Ishikawa (cell line): ENCODE measurements around the gene MED13L.

Experiments used
- FOXM1 ChIP-seq: IDR thresholded peaks from 2 replicates; pipeline ENCODE4 v1.6.1; 2012; ENCODE audit warnings: low read depth, borderline replicate concordance
- RAD21 ChIP-seq: IDR thresholded peaks from 2 replicates; pipeline ENCODE4 v1.6.1; 2012; ENCODE audit warnings: low read depth
- TAF1 ChIP-seq: IDR thresholded peaks from 2 replicates; pipeline ENCODE4 v1.6.1; 2012; ENCODE audit warnings: low read depth, mild to moderate bottlenecking
- TF ChIP-seq, protein P1 (sequence below): IDR thresholded peaks from 2 replicates; pipeline ENCODE4 v1.6.1; 2012; ENCODE audit warnings: low read depth, mild to moderate bottlenecking

DNA sequence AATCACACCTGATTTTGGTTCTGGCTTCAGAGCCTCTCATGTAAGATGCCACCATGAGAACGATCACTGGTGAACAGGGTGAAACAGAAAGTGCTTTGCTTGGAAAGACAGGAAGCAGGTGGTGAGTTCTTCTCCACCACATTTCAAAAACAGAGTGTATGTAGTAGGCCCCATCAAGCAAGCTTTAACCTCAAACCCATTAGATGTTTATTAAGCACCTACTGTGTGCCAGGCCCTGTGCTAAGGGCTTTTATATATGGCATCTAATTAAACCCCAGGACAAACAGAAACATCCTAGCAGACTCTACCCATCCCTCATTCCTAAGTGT is 47.8 kb upstream of the MED13L start:
- TF ChIP-seq TAF1 (no peak), RAD21 (no peak), FOXM1 (no peak)
- TF ChIP-seq, protein P1, sequence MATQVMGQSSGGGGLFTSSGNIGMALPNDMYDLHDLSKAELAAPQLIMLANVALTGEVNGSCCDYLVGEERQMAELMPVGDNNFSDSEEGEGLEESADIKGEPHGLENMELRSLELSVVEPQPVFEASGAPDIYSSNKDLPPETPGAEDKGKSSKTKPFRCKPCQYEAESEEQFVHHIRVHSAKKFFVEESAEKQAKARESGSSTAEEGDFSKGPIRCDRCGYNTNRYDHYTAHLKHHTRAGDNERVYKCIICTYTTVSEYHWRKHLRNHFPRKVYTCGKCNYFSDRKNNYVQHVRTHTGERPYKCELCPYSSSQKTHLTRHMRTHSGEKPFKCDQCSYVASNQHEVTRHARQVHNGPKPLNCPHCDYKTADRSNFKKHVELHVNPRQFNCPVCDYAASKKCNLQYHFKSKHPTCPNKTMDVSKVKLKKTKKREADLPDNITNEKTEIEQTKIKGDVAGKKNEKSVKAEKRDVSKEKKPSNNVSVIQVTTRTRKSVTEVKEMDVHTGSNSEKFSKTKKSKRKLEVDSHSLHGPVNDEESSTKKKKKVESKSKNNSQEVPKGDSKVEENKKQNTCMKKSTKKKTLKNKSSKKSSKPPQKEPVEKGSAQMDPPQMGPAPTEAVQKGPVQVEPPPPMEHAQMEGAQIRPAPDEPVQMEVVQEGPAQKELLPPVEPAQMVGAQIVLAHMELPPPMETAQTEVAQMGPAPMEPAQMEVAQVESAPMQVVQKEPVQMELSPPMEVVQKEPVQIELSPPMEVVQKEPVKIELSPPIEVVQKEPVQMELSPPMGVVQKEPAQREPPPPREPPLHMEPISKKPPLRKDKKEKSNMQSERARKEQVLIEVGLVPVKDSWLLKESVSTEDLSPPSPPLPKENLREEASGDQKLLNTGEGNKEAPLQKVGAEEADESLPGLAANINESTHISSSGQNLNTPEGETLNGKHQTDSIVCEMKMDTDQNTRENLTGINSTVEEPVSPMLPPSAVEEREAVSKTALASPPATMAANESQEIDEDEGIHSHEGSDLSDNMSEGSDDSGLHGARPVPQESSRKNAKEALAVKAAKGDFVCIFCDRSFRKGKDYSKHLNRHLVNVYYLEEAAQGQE, result no peak
